UCSD-AML1 (cell line): ENCODE measurements around the gene KRT35.
A peak's percentile ranks its signal among the peaks of the same experiment; 100 is the strongest.

ENCODE experiments used
- DNase-seq: peaks from one replicate; lab custom pipeline; 2025; ENCODE audit not compliant: unreplicated experiment; lab: John Stamatoyannopoulos, UW

The KRT35 gene

DNA sequence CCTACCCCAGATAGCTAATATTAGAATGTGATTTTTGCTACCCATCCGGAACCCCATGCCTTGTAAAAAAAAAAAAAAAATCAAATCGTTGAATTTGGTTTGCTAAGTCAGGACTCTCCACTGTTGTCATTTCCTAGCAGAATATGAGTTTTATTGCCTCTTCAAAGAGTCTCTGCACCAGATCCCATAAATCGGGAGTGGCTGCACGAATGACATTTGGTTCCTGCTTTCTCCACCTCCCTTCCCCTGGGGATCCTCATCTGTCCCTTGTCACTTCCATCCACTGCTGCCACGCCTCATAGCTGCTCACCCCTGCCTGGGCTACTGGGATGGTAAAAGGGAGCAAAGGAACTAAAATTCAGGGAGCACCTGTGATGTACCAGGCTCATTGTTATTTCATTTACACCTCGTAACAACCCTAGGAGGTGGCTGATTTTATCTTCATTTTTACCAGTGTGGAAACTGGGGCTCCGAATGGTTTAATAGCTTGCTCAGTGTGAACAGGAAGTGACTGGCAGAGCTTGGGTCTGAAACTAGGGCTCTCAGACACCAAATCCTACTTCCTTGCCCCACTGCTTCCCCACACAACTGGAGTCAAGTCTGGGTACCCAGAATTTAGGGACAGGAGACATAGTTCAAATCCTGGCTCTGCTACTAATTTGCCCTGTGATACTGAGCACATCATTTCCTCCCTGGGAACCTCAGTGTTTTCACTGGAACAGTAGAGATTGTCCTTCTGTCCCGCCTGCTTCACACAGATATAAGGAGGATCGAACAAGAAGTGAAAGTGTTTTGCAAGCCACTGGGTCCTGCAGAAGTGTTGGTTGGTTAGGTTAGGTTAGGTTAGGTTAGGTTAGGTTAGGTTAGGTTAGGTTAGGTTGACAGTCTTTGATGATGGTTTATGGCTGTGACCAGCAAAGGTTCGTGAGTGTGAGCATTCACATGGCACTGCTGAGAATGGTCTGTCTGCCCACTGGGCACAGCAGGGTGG lies 9.3 kb upstream of the KRT35 start:
- no peak for DNase-seq

GRCh38 chr17:41489531-41489930 lies 8.6 kb upstream of the KRT35 start, which contains the start of gene KRT36:
Gene KRT36, minus strand, starts transcription at chr17:41489910. Its CDS starts 46 bp downstream, at chr17:41489864.
- no peak for DNase-seq

DNA sequence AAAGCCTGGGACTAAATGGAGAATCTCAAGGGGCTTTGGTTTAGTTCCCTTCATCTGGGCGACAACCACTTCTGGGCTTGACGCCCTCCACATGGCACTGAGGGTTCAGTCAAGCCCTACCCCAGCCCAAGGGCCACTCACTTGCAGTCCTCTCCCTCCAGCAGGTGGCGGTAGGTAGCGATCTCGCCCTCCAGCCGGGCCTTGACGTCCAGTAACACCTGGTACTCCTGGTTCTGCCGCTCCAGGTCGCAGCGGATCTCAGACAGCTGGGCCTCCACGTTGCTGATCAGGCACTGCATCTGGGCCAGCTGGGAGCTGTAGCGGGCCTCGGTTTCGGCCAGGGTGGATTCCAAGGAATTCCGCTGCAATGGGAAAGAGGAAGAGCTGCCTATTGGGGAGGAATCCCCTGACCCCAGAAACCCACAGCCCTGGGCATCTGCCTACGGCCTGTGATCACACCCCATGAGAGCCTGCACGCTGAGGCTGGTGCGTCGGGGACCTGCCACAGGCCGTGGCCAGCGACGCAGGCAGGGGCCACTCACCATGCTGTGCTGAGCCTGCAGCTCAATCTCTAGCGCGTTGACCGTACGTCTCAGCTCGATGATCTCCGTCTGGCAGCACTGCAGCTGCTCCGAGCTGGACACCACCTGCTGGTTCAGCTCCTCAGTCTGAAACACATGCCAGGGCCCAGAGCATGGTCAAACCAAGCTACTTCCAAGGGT lies 6.0 kb upstream of the KRT35 start:
- DNase-seq: peak; percentile 30

GRCh38 chr17:41486316-41486715 lies 5.4 kb upstream of the KRT35 start:
- no peak for DNase-seq

DNA sequence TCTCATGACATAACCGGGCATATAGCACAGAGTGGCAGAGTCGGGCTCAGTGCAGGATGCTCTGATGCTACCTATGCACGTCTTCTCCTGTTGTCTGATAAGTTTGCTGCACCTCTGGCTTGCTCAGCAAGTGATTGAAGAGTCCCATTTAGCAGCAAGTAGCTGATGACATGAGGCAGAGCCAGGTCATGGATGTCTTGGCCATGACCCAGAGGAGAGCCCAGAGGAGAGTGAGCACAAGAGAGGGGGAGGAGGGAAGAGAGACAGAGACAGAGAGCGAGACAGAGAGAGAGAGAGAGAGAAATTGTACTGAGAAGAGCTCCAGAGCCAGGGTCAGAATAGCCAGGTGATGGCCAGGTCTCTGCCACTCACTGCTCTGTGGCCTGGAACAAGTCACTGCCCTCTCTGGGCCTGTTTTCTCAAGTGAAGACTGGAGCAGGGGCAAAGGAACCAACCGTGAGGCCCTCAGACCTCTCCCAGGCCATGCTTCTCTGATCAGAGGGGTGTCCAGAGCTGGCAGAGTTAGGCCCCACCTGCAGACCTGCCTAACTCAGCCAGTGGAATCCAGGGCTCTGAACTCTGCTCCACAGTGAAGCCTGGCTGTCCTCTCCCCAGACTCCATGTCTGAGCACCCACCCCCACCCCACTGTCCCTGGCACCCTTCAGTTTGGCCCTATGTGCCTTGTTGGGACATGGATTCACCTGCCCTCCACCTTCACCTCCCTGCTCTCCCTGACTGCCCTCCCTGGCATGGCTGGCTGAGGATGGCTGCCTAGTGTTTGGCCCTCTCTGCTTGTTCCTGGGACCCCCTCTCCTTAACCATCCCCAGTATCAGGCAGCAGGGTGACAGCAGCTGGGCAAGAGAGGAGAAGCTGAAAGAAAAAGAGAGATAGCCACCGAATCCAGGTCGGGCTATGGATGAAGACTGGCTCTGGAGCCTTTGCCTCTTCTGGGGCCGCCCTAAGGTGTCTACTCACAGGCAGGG lies 4.3 kb upstream of the KRT35 start:
- no peak for DNase-seq

DNA sequence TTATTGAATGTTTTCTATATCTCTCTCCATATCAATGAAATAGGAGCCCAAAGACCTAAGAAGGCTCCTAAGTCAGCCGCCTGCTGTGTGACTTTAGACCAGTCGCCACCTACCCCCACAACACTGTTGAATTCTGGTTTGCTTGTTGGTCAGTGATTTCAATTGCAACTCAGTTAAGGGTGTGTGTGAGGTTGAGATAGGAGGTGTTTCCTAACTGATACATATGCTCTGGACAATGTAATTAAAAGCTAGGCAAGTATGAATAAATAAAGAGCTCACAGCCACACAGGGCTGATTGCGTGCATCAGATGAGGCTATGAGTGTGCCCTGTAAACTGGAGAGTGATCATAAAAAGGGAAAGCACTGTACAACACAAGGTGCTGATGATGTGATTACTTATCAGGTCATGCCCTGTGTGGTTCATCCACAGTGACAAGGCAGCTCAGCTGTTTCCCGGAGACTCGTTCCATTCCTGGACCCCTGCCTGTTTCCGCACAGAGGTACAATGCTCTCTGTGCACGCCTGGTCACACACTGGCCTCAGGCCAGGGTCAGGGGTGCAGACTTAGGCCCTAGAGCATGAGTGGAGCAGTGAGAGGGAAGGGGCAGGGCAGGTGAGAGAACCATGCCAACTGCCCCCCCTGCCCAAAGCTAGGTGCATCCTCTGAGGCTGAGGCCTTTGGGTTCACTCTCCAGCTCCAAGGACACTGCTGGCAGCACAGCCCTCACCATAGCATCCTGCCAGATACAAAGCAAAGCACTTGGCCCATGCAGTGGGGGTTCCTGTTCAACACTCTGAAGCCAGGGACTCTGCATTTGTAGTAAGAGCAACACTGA lies 3.3 kb upstream of the KRT35 start:
- DNase-seq: no peak

- DNase-seq: no peak
Measured at GRCh38 chr17:41483531-41483930, 2.6 kb upstream of the KRT35 start.

DNA sequence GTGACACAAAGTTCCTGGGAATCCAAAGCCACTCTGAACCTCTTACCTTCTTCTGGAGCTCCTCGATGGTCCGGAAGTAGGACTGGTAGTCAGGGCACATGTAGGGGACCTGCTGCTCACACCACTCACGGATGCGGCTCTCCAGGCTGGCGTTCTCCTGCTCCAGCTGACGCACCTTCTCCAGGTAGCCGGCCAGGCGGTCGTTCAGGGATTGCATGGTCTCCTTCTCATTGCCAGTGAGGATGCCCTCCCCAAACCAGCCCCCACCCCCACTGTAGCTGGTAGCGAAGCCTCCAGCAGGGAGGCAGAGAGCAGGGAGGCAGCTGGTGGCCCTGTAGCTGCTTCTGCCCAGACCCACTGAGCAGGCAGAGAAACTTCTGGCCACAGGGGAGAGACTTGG lies 370 bp downstream of the KRT35 start:
- DNase-seq: no peak

- DNase-seq: no peak
Measured at GRCh38 chr17:41480136-41480535, 815 bp downstream of the KRT35 start.

DNA sequence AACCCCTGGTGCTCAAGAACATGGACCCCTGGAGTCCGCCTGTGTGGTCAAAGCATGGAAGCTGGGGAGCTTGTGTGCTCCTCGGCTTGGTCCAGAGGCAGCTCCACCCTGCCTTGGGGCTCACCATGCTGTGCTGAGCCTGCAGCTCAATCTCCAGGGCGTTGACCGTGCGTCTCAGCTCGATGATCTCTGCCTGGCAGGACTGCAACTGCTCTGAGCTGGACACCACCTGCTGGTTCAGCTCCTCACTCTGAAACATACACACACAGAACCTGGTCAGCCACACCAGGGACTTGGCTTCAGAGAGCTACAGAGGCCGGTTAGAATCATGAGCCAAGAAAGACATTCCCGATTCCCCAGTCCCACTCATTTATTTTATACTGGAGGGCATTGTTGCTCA lies 2.7 kb downstream of the KRT35 start:
- no peak for DNase-seq

GRCh38 chr17:41476866-41477815 lies 3.8 kb downstream of the KRT35 start:
- DNase-seq: no peak

- DNase-seq: no peak
Measured at GRCh38 chr17:41475421-41475820, 5.5 kb downstream of the KRT35 start.

DNA sequence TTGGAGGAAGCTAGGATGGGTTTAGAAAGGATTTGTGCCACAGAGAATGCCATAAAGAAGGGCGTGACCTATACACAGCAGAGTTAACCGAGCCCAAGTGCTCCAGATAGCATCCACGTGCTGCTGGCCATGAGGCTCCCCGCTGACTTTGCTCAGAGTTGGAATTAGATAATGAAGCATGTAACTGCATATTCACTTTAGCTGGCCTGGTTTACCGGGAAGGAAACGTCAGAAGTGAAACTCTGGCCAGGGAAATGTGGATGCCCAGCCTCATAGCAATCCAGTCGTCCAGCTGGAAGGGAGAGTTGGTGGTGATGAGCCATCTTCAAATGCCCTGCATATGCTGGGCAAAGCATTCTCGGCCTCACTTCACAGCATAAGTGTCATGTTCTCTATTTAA lies 6.1 kb downstream of the KRT35 start:
- DNase-seq: no peak

DNA sequence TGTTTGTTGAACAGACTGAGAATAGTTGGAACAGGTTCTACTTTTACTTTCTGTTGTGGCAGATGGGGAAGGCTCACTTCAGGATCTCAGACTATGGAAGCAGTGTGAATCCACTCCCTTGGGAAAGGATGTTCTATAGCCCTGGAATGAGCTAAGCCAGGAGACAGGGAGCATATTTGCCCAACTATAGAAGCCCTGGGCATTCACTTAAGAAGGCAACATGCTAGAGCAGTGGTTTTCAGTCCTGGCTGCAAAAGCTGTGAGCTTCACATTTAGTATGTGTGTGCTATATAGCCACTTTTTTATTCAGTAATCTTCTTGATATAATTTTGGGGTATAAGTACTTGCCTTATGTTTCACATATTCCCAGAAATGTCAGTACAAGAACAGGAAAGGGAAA lies 12.6 kb downstream of the KRT35 start:
- no peak for DNase-seq

GRCh38 chr17:41467561-41467960 lies 13.4 kb downstream of the KRT35 start:
- no peak for DNase-seq

DNA sequence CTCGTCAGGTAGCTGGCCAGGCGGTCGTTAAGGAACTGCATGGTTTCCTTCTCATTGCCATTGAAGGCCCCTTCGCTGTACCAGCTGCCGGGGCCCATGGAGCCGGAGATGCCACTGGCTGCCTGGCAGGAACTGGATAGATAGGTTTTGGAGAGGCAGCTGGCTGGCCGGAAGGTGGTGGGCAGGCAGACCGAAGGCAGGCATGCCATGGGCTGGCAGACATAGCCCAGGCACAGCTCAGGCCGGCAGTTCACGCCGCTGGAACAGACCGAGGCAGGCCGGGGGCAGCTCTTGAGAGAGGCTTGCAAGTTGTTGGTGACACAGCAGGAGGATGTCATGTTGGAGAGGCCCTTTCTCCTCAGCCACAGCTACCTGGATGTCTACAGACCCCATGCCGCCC lies 14.0 kb downstream of the KRT35 start, which contains the start of gene KRT32:
TSS of gene KRT32 (minus strand) at position 399 of the 400 bp plus-strand sequence. CDS start at position 338, 61 bp downstream.
- DNase-seq: no peak

GRCh38 chr17:41464682-41465081 lies 16.3 kb downstream of the KRT35 start:
- no peak for DNase-seq

- no peak for DNase-seq
Measured at GRCh38 chr17:41464173-41464572, 16.8 kb downstream of the KRT35 start.

GRCh38 chr17:41463746-41464145 lies 17.2 kb downstream of the KRT35 start:
- no peak for DNase-seq
